Astrocyte of the cerebellum (primary cell): Measurements from ENCODE around the gene POLE2.
"Not testable (repeated sequence)": the region's sequence is repeated elsewhere in the genome, so short reads cannot be mapped to it uniquely, and the experiment has no call there.

Source experiments
- DNase-seq: peaks from one replicate; pipeline ENCODE4 v3.0.0-alpha.2; 2011; ENCODE audit warnings: low read depth
- H3K4me3 ChIP-seq: 2 replicates; pipeline ENCODE4 v1.5.1; 2011; ENCODE audit warnings: mild to moderate bottlenecking, low read depth, low read length, moderate library complexity
- in situ Hi-C: cut with HindIII; loops from 2 replicates; pipeline ENCODE4 v1.10.0; 2017; ENCODE audit warnings: low sequenced_read_pairs
- TF ChIP-seq, protein P1 (sequence below): IDR thresholded peaks from 2 replicates; pipeline ENCODE4 v1.5.1; 2012; ENCODE audit warnings: low read length, low read depth, moderate library complexity, mild to moderate bottlenecking; ENCODE audit errors: missing control alignments

The POLE2 gene

DNA sequence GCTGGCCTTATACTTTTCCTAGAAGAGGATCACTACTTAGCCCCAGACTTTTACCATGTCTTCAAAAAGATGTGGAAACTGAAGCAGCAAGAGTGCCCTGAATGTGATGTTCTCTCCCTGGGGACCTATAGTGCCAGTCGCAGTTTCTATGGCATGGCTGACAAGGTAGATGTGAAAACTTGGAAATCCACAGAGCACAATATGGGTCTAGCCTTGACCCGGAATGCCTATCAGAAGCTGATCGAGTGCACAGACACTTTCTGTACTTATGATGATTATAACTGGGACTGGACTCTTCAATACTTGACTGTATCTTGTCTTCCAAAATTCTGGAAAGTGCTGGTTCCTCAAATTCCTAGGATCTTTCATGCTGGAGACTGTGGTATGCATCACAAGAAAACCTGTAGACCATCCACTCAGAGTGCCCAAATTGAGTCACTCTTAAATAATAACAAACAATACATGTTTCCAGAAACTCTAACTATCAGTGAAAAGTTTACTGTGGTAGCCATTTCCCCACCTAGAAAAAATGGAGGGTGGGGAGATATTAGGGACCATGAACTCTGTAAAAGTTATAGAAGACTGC, 65.9 kb downstream of the POLE2 start:
- TF ChIP-seq, protein P1, sequence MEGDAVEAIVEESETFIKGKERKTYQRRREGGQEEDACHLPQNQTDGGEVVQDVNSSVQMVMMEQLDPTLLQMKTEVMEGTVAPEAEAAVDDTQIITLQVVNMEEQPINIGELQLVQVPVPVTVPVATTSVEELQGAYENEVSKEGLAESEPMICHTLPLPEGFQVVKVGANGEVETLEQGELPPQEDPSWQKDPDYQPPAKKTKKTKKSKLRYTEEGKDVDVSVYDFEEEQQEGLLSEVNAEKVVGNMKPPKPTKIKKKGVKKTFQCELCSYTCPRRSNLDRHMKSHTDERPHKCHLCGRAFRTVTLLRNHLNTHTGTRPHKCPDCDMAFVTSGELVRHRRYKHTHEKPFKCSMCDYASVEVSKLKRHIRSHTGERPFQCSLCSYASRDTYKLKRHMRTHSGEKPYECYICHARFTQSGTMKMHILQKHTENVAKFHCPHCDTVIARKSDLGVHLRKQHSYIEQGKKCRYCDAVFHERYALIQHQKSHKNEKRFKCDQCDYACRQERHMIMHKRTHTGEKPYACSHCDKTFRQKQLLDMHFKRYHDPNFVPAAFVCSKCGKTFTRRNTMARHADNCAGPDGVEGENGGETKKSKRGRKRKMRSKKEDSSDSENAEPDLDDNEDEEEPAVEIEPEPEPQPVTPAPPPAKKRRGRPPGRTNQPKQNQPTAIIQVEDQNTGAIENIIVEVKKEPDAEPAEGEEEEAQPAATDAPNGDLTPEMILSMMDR, result no peak
- in situ Hi-C loops, result no loop called here
- DNase-seq, result no peak
- peak overlapping the region; percentile 80 for H3K4me3 ChIP-seq

DNA sequence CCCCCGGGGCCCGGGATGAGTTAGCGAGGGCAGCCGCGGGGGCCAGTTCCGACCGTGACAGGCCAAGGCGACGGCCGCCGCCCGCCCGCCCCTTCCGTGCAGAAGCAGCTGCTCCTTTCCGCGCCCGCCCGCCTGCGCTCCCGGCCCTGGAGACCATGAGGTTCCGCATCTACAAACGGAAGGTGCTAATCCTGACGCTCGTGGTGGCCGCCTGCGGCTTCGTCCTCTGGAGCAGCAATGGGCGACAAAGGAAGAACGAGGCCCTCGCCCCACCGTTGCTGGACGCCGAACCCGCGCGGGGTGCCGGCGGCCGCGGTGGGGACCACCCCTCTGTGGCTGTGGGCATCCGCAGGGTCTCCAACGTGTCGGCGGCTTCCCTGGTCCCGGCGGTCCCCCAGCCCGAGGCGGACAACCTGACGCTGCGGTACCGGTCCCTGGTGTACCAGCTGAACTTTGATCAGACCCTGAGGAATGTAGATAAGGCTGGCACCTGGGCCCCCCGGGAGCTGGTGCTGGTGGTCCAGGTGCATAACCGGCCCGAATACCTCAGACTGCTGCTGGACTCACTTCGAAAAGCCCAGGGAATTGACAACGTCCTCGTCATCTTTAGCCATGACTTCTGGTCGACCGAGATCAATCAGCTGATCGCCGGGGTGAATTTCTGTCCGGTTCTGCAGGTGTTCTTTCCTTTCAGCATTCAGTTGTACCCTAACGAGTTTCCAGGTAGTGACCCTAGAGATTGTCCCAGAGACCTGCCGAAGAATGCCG, 66.7 kb downstream of the POLE2 start:
- TF ChIP-seq, protein P1, result no peak
- in situ Hi-C loops, result no loop called here
- peak; percentile 24 for DNase-seq
- peak overlapping the region; percentile 80 for H3K4me3 ChIP-seq

DNA sequence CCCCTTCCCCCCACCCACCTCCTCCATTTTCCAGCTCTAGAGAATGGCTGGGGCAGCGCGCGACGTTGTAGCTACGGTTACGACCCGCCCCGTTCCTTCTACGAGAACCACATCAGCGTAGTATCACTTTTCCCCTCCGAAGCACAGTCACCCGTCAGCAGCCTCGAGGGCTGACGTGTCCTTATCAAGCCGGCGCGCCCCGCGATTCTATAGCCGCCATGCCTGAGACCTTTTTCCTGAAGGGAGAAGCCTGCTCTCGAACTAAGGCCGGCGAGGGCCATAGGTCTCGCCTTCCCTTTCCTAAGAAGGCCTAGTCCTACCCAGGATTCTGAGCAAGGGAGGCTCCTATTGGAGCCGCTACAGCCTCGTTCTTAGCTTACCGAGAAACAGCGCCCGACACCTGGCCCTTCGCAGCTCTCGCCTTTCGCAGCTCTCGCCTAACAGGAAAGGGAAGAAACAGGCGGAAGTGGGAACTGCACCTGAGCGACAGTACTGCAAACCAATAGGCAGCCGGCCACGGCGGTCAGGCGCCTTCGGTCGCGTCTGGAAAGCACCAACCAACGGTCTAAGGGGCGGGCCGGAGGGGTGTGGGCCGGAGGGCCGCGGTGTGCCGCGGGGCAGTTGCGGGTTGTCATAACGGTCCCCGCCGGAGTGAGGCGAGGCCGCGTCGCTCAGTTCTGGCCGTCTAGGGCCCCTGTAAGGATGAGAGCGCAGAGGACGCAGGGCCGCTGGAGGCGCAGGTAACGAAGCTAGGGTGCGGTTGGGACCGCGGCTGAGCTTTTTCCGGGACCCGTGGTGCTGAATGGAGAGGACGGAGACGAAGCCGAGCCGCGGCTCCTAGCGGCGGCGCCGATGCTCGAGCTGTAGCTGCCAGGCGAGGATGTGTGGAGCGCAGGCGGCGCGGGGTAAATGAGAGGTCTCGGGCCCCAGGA, 67.6 kb downstream of the POLE2 start, which contains the start of the genes MGAT2 and RPL36AL:
Gene MGAT2 (plus strand): TSS at position 618 of the 932 bp plus-strand sequence. CDS start 470 bp downstream, outside the sequence.
Gene RPL36AL (minus strand): TSS at position 445 of the 932 bp plus-strand sequence. CDS start 1,522 bp downstream, outside the sequence.
- TF ChIP-seq, protein P1, result peak; percentile 41
- in situ Hi-C loops, result no loop called here
- H3K4me3 ChIP-seq, result peak within 1 kb of the TSS; percentile 80
- peak; percentile 96 for DNase-seq

DNA sequence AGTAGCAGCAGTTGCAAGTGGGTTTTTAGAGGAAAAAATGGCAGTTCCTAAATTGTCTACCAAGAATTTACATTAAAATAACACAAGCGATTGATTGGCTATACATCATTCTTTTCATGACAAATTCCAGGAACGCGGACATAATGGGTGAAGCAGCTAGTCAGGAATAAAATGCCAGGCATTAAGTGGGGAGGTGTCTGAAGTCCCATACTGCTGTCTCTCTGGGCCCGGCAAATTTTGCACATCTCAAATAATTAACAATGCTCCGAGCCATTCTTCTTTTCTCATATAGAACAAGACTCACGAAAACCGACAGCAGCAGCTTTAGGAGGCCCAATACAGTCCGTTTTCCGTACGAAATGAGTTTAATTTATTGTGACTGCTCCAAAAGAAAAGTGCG, 68.3 kb downstream of the POLE2 start:
- TF ChIP-seq, protein P1, result no peak
- no peak for DNase-seq
- in situ Hi-C loops, result no loop called here

DNA sequence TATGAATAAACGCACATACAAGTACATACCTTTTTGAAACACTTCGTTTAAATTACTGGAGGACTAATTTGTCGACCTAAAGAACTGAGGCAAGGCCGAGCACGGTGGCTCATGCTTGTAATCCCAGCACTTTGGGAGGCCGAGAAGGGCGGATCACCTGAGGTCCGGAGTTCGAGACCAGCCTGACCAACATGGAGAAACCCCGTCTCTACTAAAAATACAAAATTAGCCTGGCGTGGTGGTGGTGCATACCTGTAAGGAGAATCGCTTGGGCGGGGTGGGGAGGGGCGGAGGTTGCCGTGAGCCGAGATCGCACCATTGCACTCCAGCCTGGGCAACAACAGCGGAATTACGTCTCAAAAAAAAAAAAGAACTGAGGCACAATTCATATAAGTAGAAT, 68.7 kb downstream of the POLE2 start:
- DNase-seq, in situ Hi-C loops: not testable (repeated sequence)
- H3K4me3 ChIP-seq, result peak overlapping the region; percentile 80

More for the DNA sequence above, 68.3 kb downstream of the POLE2 start:
- peak overlapping the region; percentile 80 for H3K4me3 ChIP-seq

DNA sequence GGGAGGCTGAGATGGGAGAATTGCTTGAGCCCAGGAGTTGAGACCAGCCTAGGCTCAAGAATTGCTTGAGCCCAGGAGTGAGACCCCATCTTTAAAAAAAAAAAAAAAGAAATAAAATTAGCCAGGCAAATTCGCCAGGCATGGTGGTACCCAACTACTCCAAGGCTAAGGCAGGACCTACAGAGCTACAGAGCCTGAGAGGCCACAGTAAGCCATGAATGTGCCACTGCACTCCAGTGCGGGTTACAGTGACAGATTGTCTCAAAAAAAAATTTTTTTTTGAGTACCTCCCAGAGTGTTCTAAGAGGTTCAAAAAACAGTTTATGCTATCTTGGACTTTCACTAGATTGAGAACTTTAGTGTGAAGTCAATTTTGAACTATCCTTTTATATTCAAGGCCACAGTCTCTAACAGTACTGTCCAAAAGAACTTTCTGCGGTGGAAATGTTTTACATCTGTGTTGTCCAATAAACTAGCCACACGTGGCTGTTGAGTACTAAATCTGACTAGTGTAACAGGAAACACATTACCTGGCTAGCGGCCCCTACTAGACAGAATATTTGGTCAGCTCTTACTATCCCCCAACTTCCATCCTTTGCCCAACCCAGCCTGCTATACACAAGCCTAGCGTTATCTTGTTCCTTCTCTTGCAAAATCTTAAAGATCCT, 70.0 kb downstream of the POLE2 start:
- TF ChIP-seq, protein P1, result no peak
- DNase-seq, result no peak
- H3K4me3 ChIP-seq, result no peak overlapping the region
- in situ Hi-C loops, result no loop called here
